Heart right ventricle (tissue), 16 donors: Measurements from ENCODE around the gene MXRA8. TPM values are rescaled to one million over a fixed set of nuclear protein-coding genes. Genes with fewer than 3 reads are reported as not detected.

Experiments
- ATAC-seq, 8 donors: fragments of 200-7000 bp; cut with Tn5 transposase; one replicate each; pipeline ENCODE4 v1.9.1; 2020; ENCODE audit warnings: mild to moderate bottlenecking in 8 of 8, moderate library complexity in 8 of 8, moderate number of reproducible peaks in 1 of 8
- DNase-seq, 2 donors: peaks; one replicate each; pipeline ENCODE4 v3.0.0-alpha.2; 2020
- H3K27ac ChIP-seq, 10 donors: fragments of 200-600 bp; sonication (generic) in 2 of 10; one replicate each; pipeline versions ENCODE4 v1.5.0 to v1.8.0; 2020 to 2022; ENCODE audit warnings: mild to moderate bottlenecking in 3 of 10
- H3K27me3 ChIP-seq, 7 donors: fragments of 200-600 bp; one replicate each; pipeline ENCODE4 v1.8.0; 2021 to 2022; ENCODE audit warnings: mild to moderate bottlenecking in 2 of 7
- H3K36me3 ChIP-seq, 9 donors: fragments of 200-600 bp; sonication (generic) in 1 of 9; one replicate each; pipeline versions ENCODE4 v1.5.0 to v1.8.0; 2020 to 2022; ENCODE audit warnings: mild to moderate bottlenecking in 2 of 9
- H3K4me1 ChIP-seq, 9 donors: fragments of 200-600 bp; sonication (generic) in 1 of 9; one replicate each; pipeline versions ENCODE4 v1.5.0 to v1.8.0; 2020 to 2022; ENCODE audit warnings: mild to moderate bottlenecking in 4 of 9
- H3K4me3 ChIP-seq, 10 donors: fragments of 200-600 bp; sonication (generic) in 2 of 10; one replicate each; pipeline versions ENCODE4 v1.5.0 to v1.8.0; 2020 to 2022; ENCODE audit warnings: mild to moderate bottlenecking in 7 of 10, moderate library complexity in 2 of 10
- H3K9me3 ChIP-seq, 11 donors: fragments of 200-600 bp in 10 of 11; sonication (generic) in 2 of 11; one replicate each; pipeline versions ENCODE4 v1.5.0 to v1.8.0; 2013 to 2022; ENCODE audit warnings: mild to moderate bottlenecking in 2 of 11, control low read depth in 1 of 11, moderate library complexity in 1 of 11
- CTCF ChIP-seq, 9 donors: fragments of 200-600 bp; sonication (generic) in 2 of 9; IDR thresholded peaks; one replicate each; pipeline versions ENCODE4 v1.5.0 to v1.8.0; 2021 to 2022; ENCODE audit warnings: antibody characterized with exemption in 9 of 9, mild to moderate bottlenecking in 5 of 9, moderate library complexity in 1 of 9
- WGBS, 2 donors: extraction: QIAGEN DNeasy Blood & Tissue Kit; methylation state at CpG; one replicate each; pipeline ENCODE4 v1.1.7; 2013; ENCODE audit warnings: inconsistent platforms in 1 of 2; 5-methylcytosine and 5-hydroxymethylcytosine counted together
- intact Hi-C, 10 donors: fragments of 100-400 bp; cut with DNase I; formaldehyde crosslinking; loops; one replicate each; pipeline versions ENCODE4 v1.11.1 to v1.14.2; 2022
- polyA plus RNA-seq, 2 donors: library from polyadenylated mRNA; stranded (reverse); fragments of 200-250 nt; gene quantifications; one replicate each; pipeline ENCODE4 v1.2.3, GENCODE V29; 2013
- total RNA-seq, 10 donors: library from RNA; stranded (reverse); fragmentation: NEBNext Ultra II Directional in 3 of 10; extraction: Animal tissue kit (Norgen Biotek cat#: 25700) in 3 of 10; gene quantifications; one replicate each; pipeline versions ENCODE4 v1.2.1 to v1.2.4, GENCODE V29; 2021 to 2023
- donor health status: Arrhythmogenic right ventricular cardiomyopathy.
- donor health status: ischemic (EF 13 %, LVEDD 7.1; RV severe dilation, severe dysfunction).
- donor health status: healthy with polysubstance abuse.
- donor health status: DM: no; HTN: yes; CAD: no.
- donor health status: DM: no; HTN: no; CAD: no.
- donor health status: ischemic (EF 25% LVEDD 6.9; RV normal size, moderate dysfunction).
- donor health status: ischemic (EF 25% LVEDD 5.7; RV mildly dilated, moderate dysfunction).
- donor health status: healthy.
- donor health status: DM: yes; HTN: yes; CAD: no.
- donor health status: Ischemic cardiomyopathy.
- donor health status: ischemic (EF 35%, LVEDD 5.7; RV mildly dilated, moderate dysfunction).
- donor health status: nonischemic (EF 11% LVEDD 7.7; RV severe dilation, severe dysfunction).
- donor health status: DM: yes; HTN: yes; CAD: no.
- donor health status: PGD.
- donor health status: ischemic (EF 29% LVEDD 5.4; RV normal size, mild dysfunction).
- donor health status: nonischemic (EF 23%, LVEDD 6.1; RV moderate dilation, normal function).

Gene MXRA8
- total and polyA plus RNA-seq, 12 donors, result 7.2 to 35.6 (median 15.5) TPM

GRCh38 chr1:1356796-1357401 lies 1.5 kb downstream of the MXRA8 start:
- Histone ChIP-seq H3K36me3 (peaks cover 0 to 19% (median 0%) of the 10 kb centered on the region in 9 donors), H3K27me3 (peaks cover 0 to 92% (median 59%) of the 10 kb centered on the region in 7 donors), H3K9me3 (no peaks in the 10 kb centered on the region), H3K4me3 (peak overlapping the region in 9 of 10 donors; percentile 19 to 69 (median 52)), H3K4me1 (peaks cover 12 to 78% (median 50%) of the 10 kb centered on the region in 9 donors), H3K27ac (peak overlapping the region in 8 of 10 donors; percentile 31 to 93 (median 84))
- no peak for ATAC-seq
- intact Hi-C loops, result loop anchor here in 1 of 10 donors (5.0 kb wide), 1 partner anchor 240 kb away; the partner anchor contains the start of gene C1orf159
- WGBS, 2 donors, result 44 to 46% methylated on average over 26 of the region's 26 CpGs
- DNase-seq, result peak; percentile 12 to 23
- TF ChIP-seq CTCF (IDR thresholded peaks at IDR 0.05), result no peak

GRCh38 chr1:1356166-1356795 lies 2.1 kb downstream of the MXRA8 start:
- no peak for ATAC-seq
- peak overlapping the region in 6 of 10 donors; percentile 84 to 93 (median 87) for H3K27ac ChIP-seq
- no peak for TF ChIP-seq CTCF (IDR thresholded peaks at IDR 0.05)
- H3K9me3 ChIP-seq, result no peaks in the 10 kb centered on the region
- DNase-seq, result no peak
- peaks cover 14 to 79% (median 50%) of the 10 kb centered on the region in 9 donors for H3K4me1 ChIP-seq
- H3K27me3 ChIP-seq, result peaks cover 0 to 90% (median 59%) of the 10 kb centered on the region in 7 donors
- H3K4me3 ChIP-seq, result peak overlapping the region in 9 of 10 donors; percentile 19 to 69 (median 52)
- intact Hi-C loops, result loop anchor here in 1 of 10 donors (5.0 kb wide), 1 partner anchor 239 kb away; the partner anchor contains the start of gene C1orf159
- peaks cover 0 to 19% (median 0%) of the 10 kb centered on the region in 9 donors for H3K36me3 ChIP-seq
- WGBS, 2 donors, result 48 to 75% methylated on average over 6 to 8 of the region's 8 CpGs

- TF ChIP-seq CTCF (IDR thresholded peaks at IDR 0.05), result no peak
- no peaks in the 10 kb centered on the region for H3K9me3 ChIP-seq
- H3K4me3 ChIP-seq, result peak overlapping the region in 8 of 10 donors; percentile 14 to 69 (median 40)
- WGBS, 2 donors, result 3 to 8% methylated on average over 44 to 52 of the region's 52 CpGs
- H3K27me3 ChIP-seq, result peaks cover 0 to 84% (median 57%) of the 10 kb centered on the region in 7 donors
- peaks cover 0 to 19% (median 0%) of the 10 kb centered on the region in 9 donors for H3K36me3 ChIP-seq
- peaks cover 14 to 71% (median 50%) of the 10 kb centered on the region in 9 donors for H3K4me1 ChIP-seq
- DNase-seq, result peak; percentile 23 to 62
- ATAC-seq, result peak in 1 of 8 donors; percentile 5
- intact Hi-C loops, result loop anchor here in 1 of 10 donors (5.0 kb wide), 1 partner anchor 238 kb away; the partner anchor contains the start of gene C1orf159
- peak overlapping the region in 3 of 10 donors; percentile 20 to 36 (median 34) for H3K27ac ChIP-seq
These were observed 2.9 kb downstream of the MXRA8 start for GRCh38 chr1:1355416-1355815.
